GM10248 (cell line): ENCODE data around the gene RNF13.

Experiments
- CTCF ChIA-PET: fragments of 300-600 bp; sonication (Branson Sonifier 250); formaldehyde crosslinking; extraction: SDS; loops from one replicate; lab custom pipeline; 2021; ENCODE audit warnings: antibody characterized with exemption; lab: Yijun Ruan, JAX
- POLR2A ChIA-PET: fragments of 350-650 bp; sonication (Branson Sonifier 250); formaldehyde crosslinking; extraction: SDS; loops from one replicate; lab custom pipeline; 2020; ENCODE audit warnings: antibody characterized with exemption; lab: Yijun Ruan, JAX
- DNase-seq: peaks from one replicate; pipeline ENCODE4 v3.0.0; 2012; ENCODE audit errors: extremely low spot score
- TF ChIP-seq, protein P1 (sequence below): IDR thresholded peaks from 2 replicates; pipeline ENCODE4 v1.5.1; 2012; ENCODE audit warnings: mild to moderate bottlenecking, low read depth; ENCODE audit errors: extremely low read depth, missing control alignments, control extremely low read depth

RNF13 gene

GRCh38 chr3:149894205-149894604 lies 81.2 kb downstream of the RNF13 start:
- no peak for DNase-seq
- POLR2A ChIA-PET: no interaction called here
- CTCF ChIA-PET: interaction anchor here (1.5 to 3.0 kb wide), 3 partner anchors 12 to 14 kb away, joined by 6 to 12 read pairs (median 10); no protein-coding TSS in a partner anchor
- TF ChIP-seq, protein P1, sequence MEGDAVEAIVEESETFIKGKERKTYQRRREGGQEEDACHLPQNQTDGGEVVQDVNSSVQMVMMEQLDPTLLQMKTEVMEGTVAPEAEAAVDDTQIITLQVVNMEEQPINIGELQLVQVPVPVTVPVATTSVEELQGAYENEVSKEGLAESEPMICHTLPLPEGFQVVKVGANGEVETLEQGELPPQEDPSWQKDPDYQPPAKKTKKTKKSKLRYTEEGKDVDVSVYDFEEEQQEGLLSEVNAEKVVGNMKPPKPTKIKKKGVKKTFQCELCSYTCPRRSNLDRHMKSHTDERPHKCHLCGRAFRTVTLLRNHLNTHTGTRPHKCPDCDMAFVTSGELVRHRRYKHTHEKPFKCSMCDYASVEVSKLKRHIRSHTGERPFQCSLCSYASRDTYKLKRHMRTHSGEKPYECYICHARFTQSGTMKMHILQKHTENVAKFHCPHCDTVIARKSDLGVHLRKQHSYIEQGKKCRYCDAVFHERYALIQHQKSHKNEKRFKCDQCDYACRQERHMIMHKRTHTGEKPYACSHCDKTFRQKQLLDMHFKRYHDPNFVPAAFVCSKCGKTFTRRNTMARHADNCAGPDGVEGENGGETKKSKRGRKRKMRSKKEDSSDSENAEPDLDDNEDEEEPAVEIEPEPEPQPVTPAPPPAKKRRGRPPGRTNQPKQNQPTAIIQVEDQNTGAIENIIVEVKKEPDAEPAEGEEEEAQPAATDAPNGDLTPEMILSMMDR: no peak

GRCh38 chr3:149895339-149895738 lies 82.3 kb downstream of the RNF13 start:
- DNase-seq: no peak
- CTCF ChIA-PET: interaction anchor here (0.8 to 3.0 kb wide), 3 partner anchors 11 to 15 kb away, joined by 3 to 12 read pairs (median 10); no protein-coding TSS in a partner anchor
- TF ChIP-seq, protein P1: no peak
- POLR2A ChIA-PET: no interaction called here

DNA sequence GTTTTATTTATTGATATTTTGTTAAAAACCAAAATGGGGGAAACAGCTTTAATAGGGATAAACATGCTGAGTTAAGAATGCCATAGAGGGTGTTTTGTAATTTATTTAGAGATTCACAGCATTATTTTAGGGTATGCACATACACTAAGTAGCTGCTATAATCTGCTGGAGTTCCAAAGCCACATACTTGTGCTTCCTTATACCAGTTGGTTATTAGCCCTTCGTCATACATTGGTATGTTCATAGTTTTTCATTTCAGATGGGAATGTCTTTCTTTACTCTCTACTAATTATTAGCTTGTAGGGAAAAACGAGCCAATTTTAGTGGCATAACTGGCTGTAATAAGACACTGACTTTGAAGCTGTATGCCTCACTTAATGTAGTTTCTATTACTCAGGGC lies 82.8 kb downstream of the RNF13 start:
- DNase-seq: no peak
- POLR2A ChIA-PET: no interaction called here
- CTCF ChIA-PET: interaction anchor here (1.2 to 3.0 kb wide), 3 partner anchors 8 to 16 kb away, joined by 3 to 12 read pairs (median 10); no protein-coding TSS in a partner anchor
- TF ChIP-seq, protein P1: no peak

DNA sequence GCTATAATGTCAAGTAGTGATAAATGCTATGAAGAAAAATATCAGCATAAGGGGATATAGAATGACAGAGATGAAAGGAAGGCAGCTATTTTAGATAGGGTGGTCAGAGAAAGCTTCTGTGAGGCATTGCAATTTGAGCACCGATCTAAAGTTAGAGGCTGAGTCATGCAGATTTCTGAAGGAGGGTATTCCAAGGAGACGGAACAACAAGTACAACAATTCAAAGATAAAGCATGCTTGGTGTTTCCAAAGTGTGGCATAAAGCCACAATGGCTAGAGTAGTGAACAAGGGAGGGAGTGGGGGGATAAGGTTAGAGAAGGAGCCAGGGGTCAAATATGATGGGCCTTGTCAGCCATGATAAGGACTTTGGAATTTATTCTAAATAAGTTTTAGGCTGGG lies 85.8 kb downstream of the RNF13 start:
- POLR2A ChIA-PET: no interaction called here

DNA sequence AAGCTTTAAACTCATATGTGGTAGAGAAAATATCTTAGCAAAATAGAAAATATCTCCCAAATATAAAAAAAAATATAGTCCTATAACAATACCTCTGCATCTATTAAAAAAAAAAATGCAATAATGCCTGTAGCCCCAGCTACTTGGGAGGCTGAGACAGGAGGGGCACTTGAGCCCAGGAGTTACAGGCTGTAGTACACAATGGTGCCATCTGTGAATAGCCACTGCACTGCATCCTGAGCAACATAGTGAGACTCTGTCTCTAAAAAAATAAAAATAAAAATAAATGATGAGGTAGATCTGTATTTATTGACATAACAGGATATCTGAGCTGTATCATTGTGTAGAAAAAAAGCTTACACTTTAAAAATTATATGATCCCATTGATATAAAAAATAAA lies 87.3 kb downstream of the RNF13 start:
- ChIA-PET POLR2A (no interaction called here), CTCF (interaction anchor here (1.1 to 3.2 kb wide), 4 partner anchors 9 to 92 kb away, joined by 3 to 18 read pairs (median 8); no protein-coding TSS in a partner anchor)
- DNase-seq: no peak
- TF ChIP-seq, protein P1: no peak

More for the DNA sequence above, 85.8 kb downstream of the RNF13 start:
- TF ChIP-seq, protein P1: no peak
- CTCF ChIA-PET: interaction anchor here (2.0 to 2.8 kb wide), 2 partner anchors 10 to 18 kb away, joined by 6 to 18 read pairs; no protein-coding TSS in a partner anchor
- DNase-seq: no peak

- TF ChIP-seq, protein P1: no peak
- POLR2A ChIA-PET: no interaction called here
- CTCF ChIA-PET: interaction anchor here (0.8 to 3.2 kb wide), 4 partner anchors 8 to 117 kb away, joined by 3 to 10 read pairs (median 3); no protein-coding TSS in a partner anchor
- DNase-seq: no peak
Measured at GRCh38 chr3:149901770-149902169, 88.8 kb downstream of the RNF13 start.
